Activated T-cell treated with anti-CD3 and anti-CD28 coated beads, Interleukin-2, amount 50 U/mL, for 72 hours (primary cell): Measurements from ENCODE around the gene CNOT2. TPM values are rescaled to one million over a fixed set of nuclear protein-coding genes. Genes with fewer than 3 reads are reported as not detected.
A peak's percentile ranks its signal among the peaks of the same experiment; 100 is the strongest.

Experiments used
- ATAC-seq, 2 donors: fragments of 150-1000 bp; cut with Tn5 transposase; replicated peaks in 1 of 2; 2 replicates each; pipeline ENCODE4 v1.10.0; 2021; ENCODE audit warnings: moderate library complexity in 2 of 2, mild to moderate bottlenecking in 1 of 2
- DNase-seq, 2 donors: peaks; one replicate each; pipeline ENCODE4 v3.0.0; 2021 to 2022; ENCODE audit warnings: mixed read lengths in 1 of 2
- H3K27ac Mint-ChIP-seq: one replicate; pipeline ENCODE4 v1.8.0; 2022; ENCODE audit warnings: mild to moderate bottlenecking, moderate library complexity, mixed read lengths
- H3K27me3 Mint-ChIP-seq: one replicate; pipeline ENCODE4 v1.8.0; 2022; ENCODE audit warnings: low read depth, mixed read lengths
- H3K36me3 Mint-ChIP-seq, 2 donors: one replicate each; pipeline ENCODE4 v1.8.0; 2022; ENCODE audit warnings: mixed read lengths in 2 of 2, mild to moderate bottlenecking in 1 of 2; ENCODE audit not compliant: insufficient read depth in 2 of 2
- H3K4me1 Mint-ChIP-seq: one replicate; pipeline ENCODE4 v1.8.0; 2022; ENCODE audit warnings: low read depth, mixed read lengths
- H3K4me3 Mint-ChIP-seq, 2 donors: one replicate each; pipeline ENCODE4 v1.8.0; 2022; ENCODE audit warnings: mild to moderate bottlenecking in 2 of 2, mixed read lengths in 2 of 2, moderate library complexity in 2 of 2
- H3K9me3 Mint-ChIP-seq, 2 donors: one replicate each; pipeline ENCODE4 v1.8.0; 2022; ENCODE audit warnings: mixed read lengths in 2 of 2
- total RNA-seq, 2 donors: library from RNA; stranded (reverse); gene quantifications; one replicate each; pipeline ENCODE4 v1.2.3, GENCODE V29; 2022

Gene CNOT2
- total RNA-seq, 2 donors from 2014 or later: 62.8 to 65.6 TPM

GRCh38 chr12:70329728-70330127, 86.5 kb downstream of the CNOT2 start:
- Mint-ChIP-seq H3K4me3 (no peak overlapping the region), H3K27ac (no peak overlapping the region), H3K9me3 (peaks cover 2 to 5% of the 10 kb centered on the region in 2 donors), H3K4me1 (peaks cover 8% of the 10 kb centered on the region), H3K27me3 (no peaks in the 10 kb centered on the region), H3K36me3 (peaks cover 4 to 10% of the 10 kb centered on the region in 2 donors)
- no peak for ATAC-seq
- DNase-seq: no peak

DNA sequence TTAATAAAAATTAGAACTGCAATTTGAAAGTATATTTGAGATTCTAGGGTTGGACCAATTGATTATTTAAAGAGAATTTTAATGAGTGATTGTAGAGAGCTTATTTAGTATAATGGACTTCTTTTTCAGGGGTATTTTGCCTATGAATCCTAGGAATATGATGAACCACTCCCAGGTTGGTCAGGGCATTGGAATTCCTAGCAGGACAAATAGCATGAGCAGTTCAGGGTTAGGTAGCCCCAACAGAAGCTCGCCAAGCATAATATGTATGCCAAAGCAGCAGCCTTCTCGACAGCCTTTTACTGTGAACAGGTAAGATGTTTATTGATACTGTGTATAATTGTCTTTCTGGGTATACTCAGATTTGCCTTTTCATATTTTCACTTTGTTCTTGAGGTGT, 86.9 kb downstream of the CNOT2 start:
- ATAC-seq (no peak), DNase-seq (no peak)

GRCh38 chr12:70332236-70332635, 89.0 kb downstream of the CNOT2 start:
- Mint-ChIP-seq H3K36me3 (peaks cover under 1 to 11% of the 10 kb centered on the region in 2 donors), H3K27ac (no peak overlapping the region), H3K4me1 (peaks cover 8% of the 10 kb centered on the region), H3K4me3 (no peak overlapping the region), H3K27me3 (no peaks in the 10 kb centered on the region), H3K9me3 (peaks cover 0 to 2% of the 10 kb centered on the region in 2 donors)
- DNase-seq: no peak
- ATAC-seq: no peak

More for the DNA sequence above, 86.9 kb downstream of the CNOT2 start:
- Mint-ChIP-seq H3K27me3 (no peaks in the 10 kb centered on the region), H3K36me3 (peaks cover 4 to 14% of the 10 kb centered on the region in 2 donors), H3K4me3 (no peak overlapping the region), H3K9me3 (peaks cover 2 to 5% of the 10 kb centered on the region in 2 donors), H3K4me1 (peaks cover 8% of the 10 kb centered on the region), H3K27ac (no peak overlapping the region)

- no peaks in the 10 kb centered on the region for H3K27me3 Mint-ChIP-seq
- H3K9me3 Mint-ChIP-seq: peaks cover 0 to 2% of the 10 kb centered on the region in 2 donors
- H3K36me3 Mint-ChIP-seq: peaks cover 9 to 24% of the 10 kb centered on the region in 2 donors
- no peak overlapping the region for H3K27ac Mint-ChIP-seq
- peaks cover 8% of the 10 kb centered on the region for H3K4me1 Mint-ChIP-seq
- no peak overlapping the region for H3K4me3 Mint-ChIP-seq
- DNase-seq: no peak
- no peak for ATAC-seq
Observed at GRCh38 chr12:70334742-70335141, 91.5 kb downstream of the CNOT2 start.

GRCh38 chr12:70338531-70338930, 95.3 kb downstream of the CNOT2 start:
- ATAC-seq (no peak), DNase-seq (no peak)
- Mint-ChIP-seq H3K4me1 (no peaks in the 10 kb centered on the region), H3K27ac (no peak overlapping the region), H3K36me3 (peaks cover 19 to 31% of the 10 kb centered on the region in 2 donors), H3K4me3 (no peak overlapping the region), H3K27me3 (no peaks in the 10 kb centered on the region), H3K9me3 (no peaks in the 10 kb centered on the region)

DNA sequence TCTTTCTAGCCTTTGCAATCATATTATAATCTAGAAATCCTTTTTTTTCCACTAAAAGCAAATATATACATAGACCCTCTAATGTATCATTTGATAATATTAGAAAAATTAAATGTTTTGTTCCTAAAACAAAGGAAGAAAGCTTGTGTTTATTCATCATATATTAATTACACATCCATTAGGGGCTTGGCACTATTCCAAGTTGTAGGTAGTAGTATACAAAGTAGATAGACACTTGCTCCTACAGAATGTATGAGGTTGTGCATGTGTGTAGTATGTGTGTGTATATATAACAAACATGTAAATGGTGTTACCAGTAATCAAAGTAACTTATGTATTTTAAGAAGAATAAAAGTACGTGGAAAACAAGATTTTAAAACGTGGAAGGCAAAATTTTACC, 107.8 kb downstream of the CNOT2 start:
- Mint-ChIP-seq H3K4me3 (no peak overlapping the region), H3K27me3 (no peaks in the 10 kb centered on the region), H3K27ac (no peak overlapping the region), H3K36me3 (peaks cover 1 to 17% of the 10 kb centered on the region in 2 donors), H3K4me1 (no peaks in the 10 kb centered on the region), H3K9me3 (no peaks in the 10 kb centered on the region)
- no peak for DNase-seq
- ATAC-seq: no peak

- no peaks in the 10 kb centered on the region for H3K9me3 Mint-ChIP-seq
- no peak overlapping the region for H3K4me3 Mint-ChIP-seq
- H3K4me1 Mint-ChIP-seq: no peaks in the 10 kb centered on the region
- no peaks in the 10 kb centered on the region for H3K27me3 Mint-ChIP-seq
- H3K36me3 Mint-ChIP-seq: peaks cover 0 to 9% of the 10 kb centered on the region in 2 donors
- H3K27ac Mint-ChIP-seq: no peak overlapping the region
- ATAC-seq (no peak), DNase-seq (no peak)
Observed at GRCh38 chr12:70353780-70354660, 110.8 kb downstream of the CNOT2 start.

- H3K9me3 Mint-ChIP-seq: no peaks in the 10 kb centered on the region
- H3K27ac Mint-ChIP-seq: no peak overlapping the region
- no peak overlapping the region for H3K4me3 Mint-ChIP-seq
- no peaks in the 10 kb centered on the region for H3K4me1 Mint-ChIP-seq
- no peaks in the 10 kb centered on the region for H3K27me3 Mint-ChIP-seq
- peaks cover 0 to 9% of the 10 kb centered on the region in 2 donors for H3K36me3 Mint-ChIP-seq
- ATAC-seq (no peak), DNase-seq (no peak)
Observed at GRCh38 chr12:70354787-70355186, 111.6 kb downstream of the CNOT2 start.

GRCh38 chr12:70355972-70356371, 112.7 kb downstream of the CNOT2 start:
- Mint-ChIP-seq H3K27me3 (no peaks in the 10 kb centered on the region), H3K36me3 (peaks cover 0 to 9% of the 10 kb centered on the region in 2 donors), H3K4me3 (no peak overlapping the region), H3K4me1 (no peaks in the 10 kb centered on the region), H3K9me3 (no peaks in the 10 kb centered on the region), H3K27ac (no peak overlapping the region)
- DNase-seq: no peak
- no peak for ATAC-seq

GRCh38 chr12:70359458-70360197, 116.4 kb downstream of the CNOT2 start:
- Mint-ChIP-seq H3K4me3 (no peak overlapping the region), H3K27me3 (peaks cover 7% of the 10 kb centered on the region), H3K27ac (no peak overlapping the region), H3K9me3 (no peaks in the 10 kb centered on the region), H3K4me1 (peaks cover 8% of the 10 kb centered on the region), H3K36me3 (peaks cover 0 to 3% of the 10 kb centered on the region in 2 donors)
- ATAC-seq (no peak), DNase-seq (no peak)

DNA sequence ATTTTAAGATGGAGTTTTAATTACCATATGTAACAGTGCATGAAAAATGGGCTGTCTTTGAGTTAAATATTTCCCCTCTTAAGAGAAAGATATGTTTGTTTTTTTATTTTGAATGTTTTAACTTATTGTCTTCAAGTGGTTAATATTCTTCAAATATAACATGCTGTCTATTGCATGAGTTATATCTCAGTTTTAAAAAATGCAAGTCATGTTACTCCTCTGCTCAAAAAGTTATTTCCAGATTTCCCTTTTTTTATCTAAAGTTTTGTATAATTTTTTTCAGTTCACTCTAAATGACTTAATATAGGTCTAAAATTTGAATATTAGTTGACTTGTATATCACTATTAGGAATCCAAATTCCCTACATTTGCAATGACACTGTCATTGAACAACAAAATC, 117.0 kb downstream of the CNOT2 start:
- H3K36me3 Mint-ChIP-seq: peaks cover 0 to 3% of the 10 kb centered on the region in 2 donors
- peaks cover 13% of the 10 kb centered on the region for H3K27me3 Mint-ChIP-seq
- DNase-seq: no peak
- H3K4me3 Mint-ChIP-seq: no peak overlapping the region
- peaks cover 13% of the 10 kb centered on the region for H3K4me1 Mint-ChIP-seq
- no peaks in the 10 kb centered on the region for H3K9me3 Mint-ChIP-seq
- no peak for ATAC-seq
- H3K27ac Mint-ChIP-seq: no peak overlapping the region

- peaks cover 0 to 3% of the 10 kb centered on the region in 2 donors for H3K36me3 Mint-ChIP-seq
- no peaks in the 10 kb centered on the region for H3K9me3 Mint-ChIP-seq
- peaks cover 29% of the 10 kb centered on the region for H3K4me1 Mint-ChIP-seq
- H3K27ac Mint-ChIP-seq: peak overlapping the region; percentile 95
- H3K27me3 Mint-ChIP-seq: peaks cover 14% of the 10 kb centered on the region
- peak overlapping the region; percentile 89 for H3K4me3 Mint-ChIP-seq
- ATAC-seq (no peak), DNase-seq (no peak)
Observed at GRCh38 chr12:70364695-70365397, 121.6 kb downstream of the CNOT2 start.

- no peak for DNase-seq
- Mint-ChIP-seq H3K27ac (peak overlapping the region; percentile 54), H3K27me3 (peaks cover 14% of the 10 kb centered on the region), H3K4me1 (peaks cover 29% of the 10 kb centered on the region), H3K4me3 (peak overlapping the region; percentile 89), H3K9me3 (no peaks in the 10 kb centered on the region), H3K36me3 (peaks cover 0 to 3% of the 10 kb centered on the region in 2 donors)
- ATAC-seq: no peak
Observed at GRCh38 chr12:70365398-70365647, 122.1 kb downstream of the CNOT2 start.
